IMR-90 (cell line): ENCODE data around the gene IFNG. TPM values are rescaled to one million over a fixed set of nuclear protein-coding genes. Genes with fewer than 3 reads are reported as not detected.

ENCODE experiments used
- ATAC-seq: fragments of 200-7000 bp; cut with Tn5 transposase; 2 replicates; pipeline ENCODE4 v1.9.1; 2020; ENCODE audit warnings: low read depth, mild to moderate bottlenecking, moderate library complexity
- BruUV-seq: library from RNA; stranded (reverse); fragments of 400-500 nt; replicated peaks from 2 replicates; lab custom pipeline; 2021; lab: Mats Ljungman, UMichigan
- CTCF ChIA-PET: fragments of 300-600 bp; formaldehyde crosslinking; extraction: SDS; loops from one replicate; lab custom pipeline; 2021; ENCODE audit warnings: antibody characterized with exemption; lab: Yijun Ruan, JAX
- POLR2A ChIA-PET: fragments of 300-600 bp; sonication (Branson Sonifier 250); formaldehyde crosslinking; loops from one replicate; lab custom pipeline; 2022; ENCODE audit warnings: antibody characterized with exemption; ENCODE audit not compliant: unreplicated experiment; lab: Charles Lee
- DNase-seq: peaks from one replicate; pipeline ENCODE4 v3.0.0; 2013
- H2AFZ ChIP-seq: replicated peaks from 2 replicates; pipeline ENCODE3; 2013; ENCODE audit warnings: low read length, mild to moderate bottlenecking; ENCODE audit not compliant: poor library complexity
- H2AK5ac ChIP-seq: 2 replicates; pipeline ENCODE4 v1.6.1; 2013; ENCODE audit warnings: low read depth, low read length, inconsistent platforms
- H2AK9ac ChIP-seq: replicated peaks from 2 replicates; pipeline ENCODE3; 2013; ENCODE audit warnings: mild to moderate bottlenecking, low read depth, low read length, moderate library complexity; ENCODE audit not compliant: poor library complexity
- H2BK120ac ChIP-seq: 2 replicates; pipeline ENCODE4 v1.6.1; 2013; ENCODE audit warnings: low read depth, low read length, inconsistent platforms
- H2BK15ac ChIP-seq: 3 replicates; pipeline ENCODE4 v1.6.1; 2013; ENCODE audit warnings: low read depth, low read length, inconsistent platforms
- H2BK20ac ChIP-seq: 2 replicates; pipeline ENCODE4 v1.6.1; 2013; ENCODE audit warnings: low read depth, mild to moderate bottlenecking, inconsistent platforms, low read length, moderate library complexity
- H2BK5ac ChIP-seq: 2 replicates; pipeline ENCODE4 v1.6.1; 2013; ENCODE audit warnings: mild to moderate bottlenecking, low read depth, low read length, inconsistent platforms; ENCODE audit not compliant: poor library complexity, severe bottlenecking
- H3K14ac ChIP-seq: replicated peaks from 2 replicates; pipeline ENCODE4 v1.6.1; 2013; ENCODE audit warnings: low read depth, low read length, inconsistent platforms
- H3K18ac ChIP-seq: 2 replicates; pipeline ENCODE4 v1.6.1; 2013; ENCODE audit warnings: low read depth, low read length, control low read depth
- H3K23ac ChIP-seq: 2 replicates; pipeline ENCODE4 v1.6.1; 2013; ENCODE audit warnings: low read depth, low read length, inconsistent platforms
- H3K27ac ChIP-seq: 2 replicates; pipeline ENCODE4 v1.5.1; 2013; ENCODE audit warnings: mild to moderate bottlenecking, control low read depth, low read length; ENCODE audit not compliant: insufficient read depth
- H3K27me3 ChIP-seq: 2 replicates; pipeline ENCODE4 v1.6.1; 2013; ENCODE audit warnings: low read length; ENCODE audit not compliant: control insufficient read depth, insufficient read depth
- H3K36me3 ChIP-seq: 2 replicates; pipeline ENCODE4 v1.6.1; 2013; ENCODE audit warnings: low read length, mixed read lengths; ENCODE audit not compliant: control insufficient read depth, insufficient read depth
- H3K4ac ChIP-seq: 2 replicates; pipeline ENCODE4 v1.6.1; 2013; ENCODE audit warnings: low read depth, low read length, inconsistent platforms
- H3K4me1 ChIP-seq: 2 replicates; pipeline ENCODE4 v1.6.1; 2013; ENCODE audit warnings: low read length, mixed read lengths; ENCODE audit not compliant: control insufficient read depth, insufficient read depth
- H3K4me2 ChIP-seq: 2 replicates; pipeline ENCODE4 v1.6.1; 2013; ENCODE audit warnings: low read depth, mild to moderate bottlenecking, control low read depth, low read length, moderate library complexity
- H3K4me3 ChIP-seq: 2 replicates; pipeline ENCODE4 v1.5.1; 2013; ENCODE audit warnings: low read depth, mild to moderate bottlenecking, control low read depth, low read length, moderate library complexity; ENCODE audit not compliant: insufficient read depth
- H3K56ac ChIP-seq: 2 replicates; pipeline ENCODE4 v1.6.1; 2013; ENCODE audit warnings: low read length, inconsistent platforms; ENCODE audit not compliant: insufficient read depth; ENCODE audit errors: extremely low read depth
- H3K79me1 ChIP-seq, 2 experiments: 2 replicates each; pipeline ENCODE4 v1.6.1; 2013; ENCODE audit warnings: low read length in 2 of 2, inconsistent platforms in 1 of 2, low read depth in 1 of 2
- H3K9ac ChIP-seq: 2 replicates; pipeline ENCODE4 v1.6.1; 2013; ENCODE audit warnings: low read depth, low read length, control low read depth
- H3K9me1 ChIP-seq: 2 replicates; pipeline ENCODE4 v1.6.1; 2013; ENCODE audit warnings: low read length, inconsistent platforms; ENCODE audit not compliant: insufficient read depth
- H3K9me3 ChIP-seq: 2 replicates; pipeline ENCODE4 v1.6.1; 2013; ENCODE audit warnings: low read length; ENCODE audit not compliant: control insufficient read depth, insufficient read depth
- H4K20me1 ChIP-seq: 2 replicates; pipeline ENCODE4 v1.6.1; 2013; ENCODE audit warnings: low read length, inconsistent platforms; ENCODE audit not compliant: insufficient read depth
- H4K5ac ChIP-seq: 2 replicates; pipeline ENCODE4 v1.6.1; 2013; ENCODE audit warnings: mild to moderate bottlenecking, low read depth, low read length, control low read depth
- H4K8ac ChIP-seq, 2 experiments: 2 replicates each; pipeline ENCODE4 v1.6.1; 2013; ENCODE audit warnings: low read depth in 2 of 2, low read length in 2 of 2, control low read depth in 1 of 2, inconsistent platforms in 1 of 2
- H4K91ac ChIP-seq: 2 replicates; pipeline ENCODE4 v1.6.1; 2013; ENCODE audit warnings: low read depth, low read length, inconsistent platforms; ENCODE audit not compliant: insufficient read depth
- ELK1 ChIP-seq: fragments of 150-350 bp; IDR thresholded peaks from 2 replicates; pipeline ENCODE4 v1.6.1; 2016; ENCODE audit warnings: low read depth, mild to moderate bottlenecking, low read length, moderate library complexity, borderline replicate concordance
- NFE2L2 ChIP-seq: fragments of 150-350 bp; IDR thresholded peaks from 2 replicates; pipeline ENCODE4 v1.6.1; 2016; ENCODE audit warnings: low read depth, mild to moderate bottlenecking, low read length
- WGBS, 2 experiments: methylation state at CpG; one replicate each; pipeline versions ENCODE4 v1.1.5 to v1.1.7; 2013; ENCODE audit warnings: missing lambda C conversion rate in 2 of 2; ENCODE audit not compliant: insufficient read length in 1 of 2; ENCODE audit errors: extremely low coverage in 2 of 2; 5-methylcytosine and 5-hydroxymethylcytosine counted together
- dilution Hi-C: fragments of 300-500 bp; cut with HindIII; formaldehyde crosslinking; loops from one replicate; pipeline ENCODE4 v1.14.3; 2018; ENCODE audit warnings: low sequenced_read_pairs; ENCODE audit not compliant: unreplicated experiment
- in situ Hi-C: fragments of 300-500 bp; cut with MboI; formaldehyde crosslinking; loops from 3 replicates; pipeline ENCODE4 v1.14.3; 2019; ENCODE audit warnings: low sequenced_read_pairs, inconsistent platforms, mixed read lengths
- intact Hi-C: fragments of 100-400 bp; cut with micrococcal nuclease; formaldehyde crosslinking; loops from 2 replicates; pipeline ENCODE4 v1.10.0; 2022
- polyA plus RNA-seq, 3 experiments: library from polyadenylated mRNA; depleted of rRNA; stranded (reverse); fragments of >200 nt; gene quantifications; 2 replicates each; pipeline ENCODE4 v1.2.3, GENCODE V29; 2012; ENCODE audit warnings: low replicate concordance in 1 of 3
- total RNA-seq: library from RNA; depleted of rRNA; stranded (reverse); fragments of >200 nt; gene quantifications from 2 replicates; pipeline ENCODE4 v1.2.3, GENCODE V29; 2012

Gene IFNG
- total and polyA plus RNA-seq, 2 of the 4 experiments (the other 2 are of a cell fraction), result not detected

DNA sequence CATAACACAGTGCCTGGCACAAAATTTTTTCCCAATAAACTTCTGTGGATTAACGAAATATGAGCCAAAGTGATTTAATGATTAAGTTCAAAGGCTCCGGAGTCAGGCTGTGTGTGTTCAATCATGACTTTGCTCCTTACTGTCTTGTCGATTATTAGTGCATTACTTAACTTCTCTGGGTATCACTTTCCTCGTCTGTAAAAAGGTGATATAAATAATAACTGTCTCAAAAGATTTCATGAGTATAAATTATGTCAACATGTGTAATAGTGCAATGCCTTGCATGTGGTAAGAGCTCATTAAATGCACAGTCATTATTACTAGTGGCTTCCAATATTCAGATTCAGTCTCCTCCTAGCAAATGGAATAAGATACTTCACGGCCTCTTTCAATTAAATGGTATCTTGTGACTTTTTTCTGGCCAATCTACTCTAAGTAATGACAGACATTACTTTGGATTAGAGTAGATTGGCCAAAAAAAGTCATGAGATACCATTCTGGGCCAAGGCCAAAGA is 6.8 kb upstream of the IFNG start:
- no TSS peak for BruUV-seq
- Histone ChIP-seq H2BK15ac (no peak overlapping the region), H3K23ac (no peak overlapping the region), H3K14ac (no peak overlapping the region), H4K20me1 (no peaks in the 10 kb centered on the region), H4K5ac (no peak overlapping the region), H3K36me3 (no peaks in the 10 kb centered on the region), H3K27me3 (no peaks in the 10 kb centered on the region; the same call in 1 of the 2 replicates), H4K91ac (no peak overlapping the region), H2AK5ac (no peak overlapping the region), H3K4me1 (no peaks in the 10 kb centered on the region), H3K9ac (no peak overlapping the region), H3K9me3 (no peaks in the 10 kb centered on the region), H2AFZ (no peak overlapping the region), H4K8ac (no peak overlapping the region), H2BK20ac (no peak overlapping the region), H3K27ac (no peak overlapping the region), H2AK9ac (no peak overlapping the region), H2BK5ac (no peak overlapping the region), H3K79me1 (no peaks in the 10 kb centered on the region), H3K4me2 (no peak overlapping the region), H2BK120ac (no peak overlapping the region), H3K4ac (no peak overlapping the region), H3K4me3 (no peak overlapping the region), H3K18ac (no peak overlapping the region), H3K9me1 (no peaks in the 10 kb centered on the region), H3K56ac (no peak overlapping the region)
- intact Hi-C loops, result no loop called here
- no CpG with 5 or more reads among the region's 5 CpGs for WGBS, 2 experiments
- ATAC-seq, result no peak
- no peak for DNase-seq
- ChIA-PET CTCF (no interaction called here), POLR2A (no interaction called here)
- dilution Hi-C loops, result no loop called here
- TF ChIP-seq NFE2L2, result peak; percentile 45
- no peak for TF ChIP-seq ELK1
- in situ Hi-C loops, result no loop called here
